WTC11 (cell line): ENCODE results near the gene CFAP299.

ENCODE experiments used
- KAT7 ChIP-seq: sonication (generic); formaldehyde crosslinking; IDR thresholded peaks from 2 replicates; pipeline ENCODE4 v1.8.1; 2023; ENCODE audit warnings: missing genetic modification reagents, mild to moderate bottlenecking, borderline replicate concordance
- MYBL2 ChIP-seq: sonication (generic); formaldehyde crosslinking; IDR thresholded peaks from 2 replicates; pipeline ENCODE4 v1.8.1; 2023; ENCODE audit warnings: mild to moderate bottlenecking, moderate library complexity, missing genetic modification reagents
- SOX15 ChIP-seq: fragments of 250-450 bp; sonication (Bioruptor Pico); IDR thresholded peaks from 2 replicates; pipeline ENCODE4 v1.9.0; 2021; ENCODE audit warnings: mild to moderate bottlenecking
- TEAD1 ChIP-seq: sonication (generic); formaldehyde crosslinking; IDR thresholded peaks from 2 replicates; pipeline ENCODE4 v1.8.0; 2022; ENCODE audit warnings: mild to moderate bottlenecking, missing genetic modification reagents
- TEAD4 ChIP-seq: sonication (generic); formaldehyde crosslinking; IDR thresholded peaks from 2 replicates; pipeline ENCODE4 v1.8.0; 2022; ENCODE audit warnings: mild to moderate bottlenecking, missing genetic modification reagents
- TF ChIP-seq, protein P1 (sequence below): fragments of 200-600 bp; IDR thresholded peaks from 2 replicates; pipeline ENCODE4 v1.8.0; 2022; ENCODE audit warnings: antibody characterized with exemption
- TF ChIP-seq, protein P2 (sequence below): sonication (generic); formaldehyde crosslinking; IDR thresholded peaks from 2 replicates; pipeline ENCODE4 v1.8.1; 2022; ENCODE audit warnings: low read depth, mild to moderate bottlenecking, moderate library complexity, missing genetic modification reagents, borderline replicate concordance
- TF ChIP-seq, protein P3 (sequence below): sonication (generic); formaldehyde crosslinking; IDR thresholded peaks from 2 replicates; pipeline ENCODE4 v1.8.0; 2022; ENCODE audit warnings: mild to moderate bottlenecking, missing genetic modification reagents
- TF ChIP-seq, protein P4 (sequence below): sonication (generic); formaldehyde crosslinking; IDR thresholded peaks from 2 replicates; pipeline ENCODE4 v1.8.1; 2022; ENCODE audit warnings: low read depth, missing genetic modification reagents, borderline replicate concordance
- TF ChIP-seq, protein P5 (sequence below): fragments of 250-450 bp; sonication (Bioruptor Pico); IDR thresholded peaks from 2 replicates; pipeline ENCODE4 v1.9.0; 2021; ENCODE audit warnings: mild to moderate bottlenecking

DNA sequence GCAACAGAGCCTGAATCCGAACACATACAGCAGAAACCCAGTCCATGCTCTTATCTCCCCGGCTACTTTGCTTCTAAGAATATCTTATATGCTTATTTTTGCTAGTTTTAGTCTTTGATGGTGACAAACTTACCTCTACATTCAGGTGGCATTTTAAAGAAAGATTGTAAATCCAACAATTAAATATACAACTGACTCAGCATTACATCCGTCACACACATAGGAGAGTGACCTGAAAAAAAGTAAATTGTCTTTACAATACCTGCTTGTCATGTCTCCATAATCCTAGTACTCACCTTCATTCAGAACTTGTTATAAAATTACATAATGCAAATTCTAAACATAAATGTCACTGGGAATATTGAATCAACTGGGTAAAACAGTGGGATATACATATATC is 664.4 kb downstream of the CFAP299 start:
- TF ChIP-seq, protein P1, sequence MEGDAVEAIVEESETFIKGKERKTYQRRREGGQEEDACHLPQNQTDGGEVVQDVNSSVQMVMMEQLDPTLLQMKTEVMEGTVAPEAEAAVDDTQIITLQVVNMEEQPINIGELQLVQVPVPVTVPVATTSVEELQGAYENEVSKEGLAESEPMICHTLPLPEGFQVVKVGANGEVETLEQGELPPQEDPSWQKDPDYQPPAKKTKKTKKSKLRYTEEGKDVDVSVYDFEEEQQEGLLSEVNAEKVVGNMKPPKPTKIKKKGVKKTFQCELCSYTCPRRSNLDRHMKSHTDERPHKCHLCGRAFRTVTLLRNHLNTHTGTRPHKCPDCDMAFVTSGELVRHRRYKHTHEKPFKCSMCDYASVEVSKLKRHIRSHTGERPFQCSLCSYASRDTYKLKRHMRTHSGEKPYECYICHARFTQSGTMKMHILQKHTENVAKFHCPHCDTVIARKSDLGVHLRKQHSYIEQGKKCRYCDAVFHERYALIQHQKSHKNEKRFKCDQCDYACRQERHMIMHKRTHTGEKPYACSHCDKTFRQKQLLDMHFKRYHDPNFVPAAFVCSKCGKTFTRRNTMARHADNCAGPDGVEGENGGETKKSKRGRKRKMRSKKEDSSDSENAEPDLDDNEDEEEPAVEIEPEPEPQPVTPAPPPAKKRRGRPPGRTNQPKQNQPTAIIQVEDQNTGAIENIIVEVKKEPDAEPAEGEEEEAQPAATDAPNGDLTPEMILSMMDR, result no peak
- TF ChIP-seq TEAD4 (CRISPR knock-in tag) (no peak), TEAD1 (CRISPR knock-in tag) (no peak), SOX15 (CRISPR knock-in tag) (no peak), MYBL2 (CRISPR knock-in tag) (no peak), KAT7 (CRISPR knock-in tag) (no peak)
- TF ChIP-seq, protein P2, sequence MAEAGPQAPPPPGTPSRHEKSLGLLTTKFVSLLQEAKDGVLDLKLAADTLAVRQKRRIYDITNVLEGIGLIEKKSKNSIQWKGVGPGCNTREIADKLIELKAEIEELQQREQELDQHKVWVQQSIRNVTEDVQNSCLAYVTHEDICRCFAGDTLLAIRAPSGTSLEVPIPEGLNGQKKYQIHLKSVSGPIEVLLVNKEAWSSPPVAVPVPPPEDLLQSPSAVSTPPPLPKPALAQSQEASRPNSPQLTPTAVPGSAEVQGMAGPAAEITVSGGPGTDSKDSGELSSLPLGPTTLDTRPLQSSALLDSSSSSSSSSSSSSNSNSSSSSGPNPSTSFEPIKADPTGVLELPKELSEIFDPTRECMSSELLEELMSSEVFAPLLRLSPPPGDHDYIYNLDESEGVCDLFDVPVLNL, result no peak
- TF ChIP-seq, protein P3, sequence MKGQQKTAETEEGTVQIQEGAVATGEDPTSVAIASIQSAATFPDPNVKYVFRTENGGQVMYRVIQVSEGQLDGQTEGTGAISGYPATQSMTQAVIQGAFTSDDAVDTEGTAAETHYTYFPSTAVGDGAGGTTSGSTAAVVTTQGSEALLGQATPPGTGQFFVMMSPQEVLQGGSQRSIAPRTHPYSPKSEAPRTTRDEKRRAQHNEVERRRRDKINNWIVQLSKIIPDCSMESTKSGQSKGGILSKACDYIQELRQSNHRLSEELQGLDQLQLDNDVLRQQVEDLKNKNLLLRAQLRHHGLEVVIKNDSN (CRISPR knock-in tag), result no peak
- TF ChIP-seq, protein P4, sequence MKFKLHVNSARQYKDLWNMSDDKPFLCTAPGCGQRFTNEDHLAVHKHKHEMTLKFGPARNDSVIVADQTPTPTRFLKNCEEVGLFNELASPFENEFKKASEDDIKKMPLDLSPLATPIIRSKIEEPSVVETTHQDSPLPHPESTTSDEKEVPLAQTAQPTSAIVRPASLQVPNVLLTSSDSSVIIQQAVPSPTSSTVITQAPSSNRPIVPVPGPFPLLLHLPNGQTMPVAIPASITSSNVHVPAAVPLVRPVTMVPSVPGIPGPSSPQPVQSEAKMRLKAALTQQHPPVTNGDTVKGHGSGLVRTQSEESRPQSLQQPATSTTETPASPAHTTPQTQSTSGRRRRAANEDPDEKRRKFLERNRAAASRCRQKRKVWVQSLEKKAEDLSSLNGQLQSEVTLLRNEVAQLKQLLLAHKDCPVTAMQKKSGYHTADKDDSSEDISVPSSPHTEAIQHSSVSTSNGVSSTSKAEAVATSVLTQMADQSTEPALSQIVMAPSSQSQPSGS (CRISPR knock-in tag), result no peak
- TF ChIP-seq, protein P5, sequence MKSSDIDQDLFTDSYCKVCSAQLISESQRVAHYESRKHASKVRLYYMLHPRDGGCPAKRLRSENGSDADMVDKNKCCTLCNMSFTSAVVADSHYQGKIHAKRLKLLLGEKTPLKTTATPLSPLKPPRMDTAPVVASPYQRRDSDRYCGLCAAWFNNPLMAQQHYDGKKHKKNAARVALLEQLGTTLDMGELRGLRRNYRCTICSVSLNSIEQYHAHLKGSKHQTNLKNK (CRISPR knock-in tag), result no peak
